GM18520 (cell line): ENCODE results near the gene SOBP.

Source experiments
- ATAC-seq: cut with Tn5 transposase; IDR thresholded peaks from one replicate; pipeline ENCODE4 v1.9.1; 2021; ENCODE audit not compliant: unreplicated experiment

Gene SOBP

DNA sequence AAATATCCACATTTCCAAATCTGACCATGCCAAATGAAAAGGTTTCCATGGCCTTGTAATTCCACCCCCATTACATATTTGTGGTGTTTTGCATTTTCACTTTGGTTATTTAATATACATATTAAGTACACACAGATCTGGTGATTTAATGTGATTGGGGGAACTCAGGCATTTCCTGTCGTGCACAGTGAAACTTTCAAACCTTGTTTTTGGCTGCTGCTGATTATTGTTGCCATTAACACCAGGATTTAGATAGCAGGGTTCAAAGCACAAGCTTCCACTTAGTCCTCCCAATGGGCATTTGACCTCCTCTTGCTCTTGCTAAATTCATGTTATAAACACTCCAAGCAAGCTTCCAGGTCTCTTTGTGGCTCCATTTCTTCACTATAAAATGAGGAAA lies 166.5 kb downstream of the SOBP start:
- no peak for ATAC-seq

DNA sequence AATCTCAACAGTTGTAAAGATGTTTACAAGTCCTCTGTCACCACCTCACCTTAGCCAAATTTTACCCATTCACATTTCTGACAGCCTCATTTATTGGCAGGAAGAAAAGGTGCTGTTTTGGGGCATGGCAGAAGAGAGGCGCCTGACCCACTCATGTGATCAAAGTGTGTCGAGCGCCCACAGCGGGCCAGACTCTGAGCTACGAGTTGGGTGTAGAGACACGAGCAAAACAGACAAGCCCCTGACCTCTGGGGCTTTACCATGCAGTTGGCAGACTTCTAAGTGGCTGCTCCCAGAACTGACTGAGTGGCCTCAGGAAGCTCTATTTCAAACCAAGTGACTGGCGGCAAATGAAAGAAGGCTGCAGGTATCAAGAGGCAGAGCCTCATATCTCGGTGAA lies 167.0 kb downstream of the SOBP start:
- ATAC-seq = no peak

DNA sequence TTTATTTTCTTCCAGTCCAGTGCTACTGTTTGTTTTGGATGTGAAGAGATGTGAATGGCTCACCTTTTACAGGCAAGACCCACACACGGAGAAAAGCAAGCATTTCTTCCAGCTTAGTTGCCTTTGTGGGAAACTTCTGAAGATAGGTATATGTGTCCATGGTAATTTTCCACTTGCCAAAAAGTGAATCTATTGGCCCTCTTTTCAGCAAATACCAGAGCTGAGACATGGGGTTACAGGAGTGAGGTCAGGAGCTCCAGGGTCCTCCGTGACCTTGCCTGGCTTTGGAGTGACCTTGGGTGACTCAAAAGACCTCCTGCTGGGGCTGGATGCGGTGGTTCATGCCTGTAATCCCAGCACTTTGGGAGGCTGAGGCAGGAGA lies 167.4 kb downstream of the SOBP start:
- ATAC-seq = no peak

DNA sequence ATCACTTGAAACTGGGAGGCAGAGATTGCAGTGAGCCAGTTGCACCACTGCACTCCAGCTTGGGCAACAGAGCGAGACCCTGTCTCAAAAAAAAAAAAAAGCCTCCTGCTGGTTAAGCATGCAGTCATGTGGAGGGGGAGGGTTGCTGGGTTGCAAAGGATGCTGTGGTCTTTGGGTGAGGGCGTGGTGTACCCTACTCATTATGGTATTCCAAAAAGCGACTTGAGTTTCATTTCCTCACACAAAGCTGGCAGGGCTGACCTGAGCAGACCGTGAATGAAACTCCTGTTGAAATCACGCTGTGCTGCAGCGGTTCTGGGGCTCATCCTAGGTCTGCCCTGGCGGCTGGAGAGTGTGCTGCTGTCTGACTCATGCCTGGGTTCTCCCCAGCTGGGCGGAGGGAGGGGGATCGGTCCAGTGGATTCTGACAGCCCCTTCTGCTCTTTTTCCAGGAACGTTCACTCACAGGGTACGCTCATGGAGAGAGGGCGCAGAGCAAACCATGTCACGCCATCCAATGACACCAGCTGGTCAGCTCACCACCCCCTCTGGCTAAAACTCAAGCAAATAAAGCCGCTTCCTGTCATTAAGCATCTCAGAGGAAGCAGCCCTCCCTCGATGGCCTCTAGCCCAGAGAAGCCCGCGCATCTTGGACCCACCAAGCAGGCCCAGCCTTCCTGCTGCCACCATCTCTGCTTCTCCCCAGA lies 168.0 kb downstream of the SOBP start:
- peak; percentile 84 for ATAC-seq

DNA sequence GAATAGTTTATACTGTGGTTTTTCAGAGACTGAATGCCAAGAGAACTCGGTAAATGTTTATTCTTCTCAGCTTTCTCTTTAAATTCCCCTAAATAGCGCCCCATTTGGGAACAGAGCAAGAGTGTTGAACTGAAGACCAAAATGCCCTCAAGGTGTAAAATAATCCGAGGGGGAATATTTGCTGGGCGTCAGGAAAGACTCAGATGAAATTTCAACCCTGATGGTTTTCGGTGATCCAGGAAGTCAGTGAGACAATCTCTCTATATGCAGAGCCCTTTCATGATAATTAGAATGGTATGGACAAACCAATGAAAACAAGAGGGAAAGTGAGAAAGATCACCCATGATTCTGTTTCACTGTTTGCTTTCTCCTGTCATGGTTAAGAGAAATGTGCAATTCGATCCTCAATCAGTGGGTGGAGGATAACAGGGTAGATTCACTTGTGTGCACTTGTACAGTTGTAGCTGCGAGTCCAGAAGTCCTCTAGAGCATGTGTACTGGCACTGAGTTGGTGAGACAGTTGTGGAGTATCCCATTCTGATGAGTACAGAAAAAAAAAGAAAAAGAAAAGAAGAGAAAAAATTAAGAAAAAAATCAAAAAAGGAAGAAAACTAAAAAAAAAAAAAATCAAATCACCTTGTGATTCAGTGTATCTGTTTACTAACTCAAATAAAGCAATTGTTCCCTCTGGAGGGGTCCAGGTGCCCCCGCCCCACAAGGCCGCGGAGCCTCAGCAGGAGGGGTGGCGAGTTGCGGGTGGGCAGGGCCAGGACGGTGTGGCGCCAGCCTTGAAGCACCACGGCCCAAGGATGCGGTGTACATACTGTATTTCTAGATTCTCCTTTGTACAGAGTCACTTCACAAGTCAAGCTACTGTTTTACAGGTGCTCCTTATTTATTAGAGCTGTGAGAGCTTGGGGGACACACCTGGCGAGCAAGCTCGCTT lies 169.3 kb downstream of the SOBP start:
- no peak for ATAC-seq

DNA sequence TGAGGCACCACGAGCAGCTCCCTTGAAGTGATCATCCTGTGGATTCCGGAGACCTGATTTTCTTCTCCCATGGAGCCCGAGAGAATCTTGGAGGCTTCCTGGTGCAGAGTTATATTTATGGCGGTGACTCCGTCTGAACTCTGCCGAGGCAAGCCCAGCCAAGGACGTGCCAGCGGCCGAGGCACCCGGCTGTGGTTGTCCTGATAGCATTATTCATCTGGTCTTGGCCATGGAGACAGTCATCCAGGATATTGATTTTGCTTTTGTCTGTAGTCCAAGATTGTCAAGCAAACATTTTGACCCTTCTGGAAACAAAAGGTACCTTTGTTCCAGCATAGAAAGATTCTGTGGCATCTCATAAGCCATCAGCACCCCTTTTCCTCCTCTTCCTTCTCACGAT lies 170.9 kb downstream of the SOBP start:
- ATAC-seq = no peak

DNA sequence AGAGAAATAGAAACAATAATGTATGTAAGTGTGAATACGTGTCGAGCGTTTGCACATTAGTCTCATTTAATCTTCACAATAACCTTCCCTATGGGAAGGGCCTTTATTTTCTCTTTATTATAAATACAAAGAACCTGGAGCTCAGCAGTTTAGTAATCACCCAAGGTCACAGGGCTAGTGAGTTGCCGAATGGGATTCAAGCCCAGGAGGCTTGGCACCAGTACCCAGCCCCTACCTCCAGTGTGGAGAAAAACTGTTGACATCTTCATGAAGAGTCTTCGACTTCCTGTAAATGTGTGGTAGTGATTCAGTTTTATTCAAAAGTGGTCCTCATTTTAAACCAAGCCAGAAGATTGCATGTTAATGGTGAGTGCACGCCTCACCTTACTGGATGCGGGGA lies 171.4 kb downstream of the SOBP start:
- ATAC-seq = no peak

DNA sequence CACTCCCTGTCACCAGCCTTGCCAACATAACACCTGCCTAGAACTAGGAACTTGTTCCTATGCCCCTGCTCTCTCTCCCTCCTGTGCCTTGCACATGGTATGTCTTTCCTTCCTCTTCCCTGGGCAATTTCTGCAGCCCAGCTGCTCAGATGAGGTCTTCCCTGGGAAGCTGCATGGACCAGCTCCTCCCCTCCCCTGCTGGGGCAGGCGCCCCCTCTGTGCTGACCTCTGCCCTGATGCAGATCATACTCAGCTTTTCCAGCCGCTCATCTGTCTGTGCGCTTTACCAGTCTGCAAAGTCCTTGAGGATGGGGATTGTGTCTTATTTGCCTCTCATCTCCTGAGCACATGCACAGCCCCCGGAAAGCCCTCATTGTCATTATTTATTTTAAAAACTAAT lies 172.4 kb downstream of the SOBP start:
- ATAC-seq = no peak

DNA sequence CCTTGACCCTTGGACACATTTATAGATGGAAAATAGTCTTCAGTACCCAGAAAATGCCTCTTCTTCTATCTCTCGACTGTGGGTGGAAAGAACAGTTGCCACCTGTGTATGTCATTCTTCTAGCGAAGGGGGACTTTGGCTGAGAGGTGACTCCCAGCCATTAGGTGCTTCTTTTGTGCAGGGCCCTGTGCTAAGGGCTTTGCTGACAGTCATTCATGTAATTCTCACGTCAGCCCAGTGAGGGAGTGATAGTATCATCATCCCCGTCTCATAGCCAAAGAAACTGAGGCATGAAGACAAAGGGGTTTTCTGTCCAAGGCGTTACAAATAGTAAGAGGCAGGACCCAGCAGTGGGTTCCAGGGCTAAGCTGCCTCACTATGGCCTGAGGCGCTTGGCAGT lies 173.4 kb downstream of the SOBP start:
- no peak for ATAC-seq

DNA sequence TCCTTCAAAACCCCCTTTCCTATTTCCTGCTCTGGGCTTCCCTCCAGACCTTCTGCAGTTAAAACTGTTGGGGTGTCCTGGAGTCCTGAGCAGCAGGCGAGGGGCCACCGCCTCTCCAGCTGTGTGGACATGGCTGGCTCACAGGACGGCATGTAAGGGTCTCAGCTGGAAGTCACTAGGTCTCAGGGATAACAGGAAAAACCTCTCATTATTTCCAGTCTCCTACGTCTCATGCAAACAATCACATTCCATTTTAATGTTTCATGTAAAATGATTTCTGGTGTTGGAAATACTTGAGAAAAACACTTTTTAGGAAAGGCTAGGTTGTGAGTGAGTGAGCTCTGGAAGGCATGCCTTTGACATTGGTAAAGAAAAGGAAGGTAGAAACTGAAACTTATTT lies 175.5 kb downstream of the SOBP start:
- ATAC-seq = no peak

DNA sequence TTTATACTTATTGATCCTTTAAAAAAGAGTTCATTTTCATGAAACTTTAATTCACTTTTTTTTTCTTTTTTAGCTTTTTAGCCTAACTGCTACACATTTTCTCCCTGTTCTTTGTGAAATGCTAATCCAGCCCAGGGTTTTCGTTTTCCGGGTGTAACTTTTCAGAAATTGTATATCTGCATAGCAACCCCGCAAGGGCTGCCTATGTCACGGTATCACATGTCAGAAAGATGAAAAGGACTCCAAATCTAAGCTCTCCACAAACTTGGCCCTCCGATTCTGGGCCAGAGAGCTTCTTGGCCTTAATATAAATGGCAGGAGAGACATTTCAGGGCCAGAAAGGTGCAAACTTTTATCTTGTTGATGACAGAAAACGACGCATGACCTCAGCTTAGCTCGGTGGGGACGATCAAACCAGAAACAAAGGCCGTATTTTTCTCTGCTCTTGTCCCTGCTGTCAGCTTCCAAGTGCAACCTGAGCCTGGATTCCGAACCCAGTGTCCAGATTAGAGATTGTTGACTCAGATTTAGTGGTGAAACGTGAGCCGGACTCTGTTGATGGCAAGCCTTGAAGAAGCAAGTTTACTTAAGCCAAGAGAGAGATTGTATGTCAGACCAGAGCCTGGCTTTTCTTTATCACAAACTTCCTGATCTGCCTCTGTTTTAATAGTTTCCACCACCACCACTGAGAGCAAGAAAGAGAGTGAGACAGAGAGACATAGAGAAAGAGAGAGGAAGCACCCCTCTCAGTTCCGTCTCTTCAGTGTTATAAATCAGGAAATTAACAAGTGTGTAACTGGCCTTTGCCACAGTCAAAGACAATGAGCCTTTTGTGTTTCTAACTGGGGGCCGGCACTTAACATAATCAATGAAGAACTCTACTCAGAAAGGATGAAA lies 176.4 kb downstream of the SOBP start:
- no peak for ATAC-seq

DNA sequence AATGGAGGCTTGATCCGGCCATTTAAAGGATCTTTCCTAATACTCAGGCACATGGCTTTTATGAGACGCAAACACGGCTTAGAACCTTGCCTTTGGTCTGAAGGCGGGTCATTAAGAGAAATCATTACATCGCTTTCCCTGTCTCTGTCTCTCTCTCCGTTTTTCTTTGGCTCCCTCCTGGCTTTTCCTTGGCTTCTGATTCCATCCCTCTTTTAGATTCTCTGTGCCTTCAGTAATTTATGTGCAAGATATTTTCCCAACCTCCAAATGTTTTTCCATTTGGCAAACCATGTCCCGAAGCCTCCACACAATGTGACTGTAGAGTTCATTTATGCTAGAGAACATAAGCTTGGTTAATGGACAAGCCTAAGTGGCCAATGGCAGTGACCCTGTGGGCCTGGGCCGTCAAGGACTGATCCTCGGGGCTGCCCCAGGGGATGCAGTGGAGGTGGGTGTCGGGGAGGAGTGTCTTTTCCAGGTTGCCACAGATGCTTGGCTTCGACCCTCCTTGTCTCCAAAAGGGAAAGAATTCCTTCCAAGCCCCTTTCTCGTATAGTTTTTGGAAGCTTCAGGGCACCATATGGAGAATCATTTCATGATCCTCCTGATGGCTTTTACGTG lies 177.2 kb downstream of the SOBP start:
- no peak for ATAC-seq

DNA sequence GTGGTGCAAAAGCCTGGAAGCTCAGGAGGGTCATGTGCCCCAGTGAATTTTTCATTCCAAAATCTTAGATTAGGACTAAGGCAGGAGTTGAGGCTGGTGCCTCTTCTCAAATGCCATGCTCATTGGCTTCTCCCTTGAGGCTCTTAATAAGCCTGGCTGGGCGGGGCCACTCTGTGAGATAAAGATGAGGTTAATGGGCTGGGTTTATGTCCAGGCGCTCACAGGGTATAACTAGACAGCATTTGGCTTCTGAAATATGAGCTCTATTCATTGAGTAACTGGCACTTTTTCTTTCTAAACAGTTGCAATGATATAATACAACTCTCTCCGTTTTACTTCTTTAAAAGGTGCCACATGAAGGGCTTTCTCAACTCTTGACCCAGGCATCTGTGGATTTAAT lies 177.9 kb downstream of the SOBP start:
- ATAC-seq = no peak

DNA sequence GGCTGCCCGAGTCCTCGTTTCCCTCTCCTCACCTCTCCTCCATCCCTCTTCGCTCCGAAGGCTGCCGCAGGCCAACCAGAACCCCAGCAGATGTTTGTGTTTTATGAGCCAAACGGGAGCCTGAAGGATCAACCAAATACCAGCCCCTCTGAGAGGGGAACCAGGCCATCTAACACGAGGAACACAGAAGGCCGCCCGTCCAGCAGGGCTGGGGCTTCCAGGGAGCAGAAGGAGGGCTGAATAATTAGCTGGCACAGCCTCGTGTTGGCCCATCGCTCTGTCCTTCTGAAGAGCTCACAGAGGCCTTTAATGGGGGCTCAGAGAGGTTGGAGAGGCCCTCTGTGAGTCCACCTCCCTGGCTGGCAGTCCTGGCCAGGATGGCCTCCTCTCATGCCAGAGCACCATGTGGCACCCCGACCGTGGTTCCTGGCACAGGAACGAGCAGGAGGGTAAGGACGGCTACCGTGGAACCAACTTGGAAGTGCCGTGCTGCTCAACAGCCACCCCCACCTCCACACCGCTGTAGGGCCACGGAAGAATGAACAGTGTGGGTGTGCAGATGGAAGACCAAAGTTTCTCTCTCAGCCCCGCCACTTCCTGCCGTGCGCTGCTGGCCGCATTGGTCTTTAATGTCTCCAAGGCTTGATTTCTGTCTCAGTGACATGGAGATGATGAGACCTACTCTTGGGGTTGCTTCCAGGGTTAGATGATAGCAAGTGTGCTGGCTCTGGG lies 179.0 kb downstream of the SOBP start:
- no peak for ATAC-seq

DNA sequence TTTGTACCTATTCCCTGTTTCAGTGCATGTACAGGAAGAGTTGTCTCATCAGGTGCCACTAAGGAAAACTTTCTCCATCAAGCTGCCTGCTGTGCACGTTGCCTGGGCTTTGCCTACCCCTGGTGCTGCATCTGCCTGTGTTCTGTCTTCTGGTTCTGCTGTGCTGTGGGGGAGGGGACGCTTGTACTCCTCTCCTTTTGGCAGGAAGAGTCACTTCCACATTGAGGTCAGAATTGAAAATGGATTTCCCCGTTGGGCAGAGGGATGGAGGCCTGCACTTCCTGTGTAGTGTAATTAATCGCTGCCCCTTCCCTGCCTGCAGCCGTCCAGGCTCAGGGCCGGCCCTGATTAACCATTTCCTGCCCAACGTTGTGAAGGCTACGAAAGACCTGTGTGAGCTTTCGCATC lies 180.9 kb downstream of the SOBP start:
- no peak for ATAC-seq

DNA sequence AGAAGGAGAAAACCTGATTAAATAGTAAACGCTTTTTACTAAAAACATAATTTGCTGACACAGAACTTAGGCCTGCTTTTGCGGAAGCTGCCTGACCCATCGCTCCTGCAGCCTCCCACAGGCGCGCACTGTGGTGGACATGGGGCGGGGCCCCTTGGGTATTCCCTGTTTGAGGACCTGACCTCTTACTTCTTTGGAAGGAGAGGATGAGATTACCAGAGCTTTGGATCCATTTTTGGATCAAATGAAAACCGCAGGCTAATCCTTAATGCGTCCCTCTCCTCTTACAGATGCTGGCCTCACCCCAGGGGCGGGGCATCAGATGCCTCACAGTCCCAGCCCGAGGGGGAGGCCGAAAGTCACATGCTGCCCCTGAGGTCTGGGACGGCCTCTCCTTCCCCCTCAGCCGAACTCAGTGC lies 183.2 kb downstream of the SOBP start:
- no peak for ATAC-seq

DNA sequence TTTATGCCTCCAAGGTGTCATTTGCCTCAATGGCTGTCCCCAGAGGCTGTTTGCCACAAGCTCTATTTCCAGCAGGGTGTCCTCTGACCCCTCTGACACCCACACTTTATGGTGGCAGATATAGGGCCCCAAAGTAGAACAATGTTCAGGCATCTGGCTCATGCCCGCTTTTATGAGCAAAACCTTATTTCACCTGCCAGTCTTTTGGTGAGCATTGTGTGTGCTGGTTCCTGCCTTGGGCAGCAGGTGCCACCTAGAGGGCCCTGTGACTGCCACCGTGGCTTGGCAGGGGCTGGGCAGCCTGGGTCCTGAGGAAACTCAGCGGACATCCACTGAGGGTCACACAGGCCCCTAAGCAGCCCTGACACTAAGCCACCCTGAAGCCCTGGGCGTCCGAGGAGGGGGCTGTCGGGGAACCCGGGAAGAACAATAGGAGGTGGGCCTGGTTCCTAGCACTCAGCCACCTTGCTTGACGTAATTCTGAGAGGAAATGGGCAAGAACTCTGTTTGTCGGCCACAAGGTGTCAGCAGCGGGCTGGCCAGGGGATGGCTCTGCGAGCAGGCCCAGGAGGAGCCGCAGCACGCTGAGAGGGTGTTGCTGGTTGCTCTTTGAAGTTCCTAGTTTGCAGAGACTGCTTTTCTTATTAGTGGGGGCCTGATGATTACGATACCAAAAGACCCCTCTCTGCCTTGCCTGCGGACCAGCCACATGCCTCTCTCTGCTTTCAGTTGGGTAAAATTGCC lies 185.2 kb downstream of the SOBP start:
- peak; percentile 85 for ATAC-seq

DNA sequence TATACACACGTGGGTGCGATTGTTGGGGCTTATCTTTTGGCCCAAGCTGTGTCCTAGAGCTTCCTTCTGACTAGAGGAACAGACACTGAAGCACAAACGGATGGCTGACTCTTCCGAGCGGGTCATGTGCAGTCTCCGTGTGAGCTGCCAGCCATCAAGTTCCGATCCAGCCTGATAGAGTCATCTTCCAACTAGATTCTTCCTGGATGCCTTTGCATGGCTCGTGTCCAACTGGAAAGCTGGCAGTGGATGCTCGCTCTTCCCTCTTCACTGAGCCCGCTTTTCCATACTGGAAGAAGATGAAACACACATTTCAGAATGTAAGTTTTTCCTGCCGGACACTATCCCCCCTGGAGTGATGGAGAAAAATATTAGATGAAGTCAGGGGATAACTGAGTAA lies 186.1 kb downstream of the SOBP start:
- ATAC-seq = no peak

DNA sequence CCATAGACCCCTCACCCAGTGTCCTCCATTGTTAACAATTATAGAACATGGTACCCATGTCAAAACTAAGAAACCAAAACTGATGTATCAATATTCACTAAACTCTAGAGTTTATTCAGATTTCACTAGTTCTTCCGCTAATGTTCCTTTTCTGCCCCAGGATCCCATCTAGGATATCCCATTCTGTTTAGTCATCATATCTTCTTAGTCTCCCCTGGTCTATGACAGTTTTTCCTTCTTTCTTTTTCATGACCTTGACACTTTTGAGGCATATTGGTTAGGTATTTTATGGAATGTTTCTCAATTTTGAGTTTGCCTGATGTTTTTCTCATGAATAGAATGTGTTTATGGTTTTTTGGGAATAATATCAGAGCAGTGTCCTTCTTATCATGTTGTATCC lies 187.5 kb downstream of the SOBP start:
- no peak for ATAC-seq

DNA sequence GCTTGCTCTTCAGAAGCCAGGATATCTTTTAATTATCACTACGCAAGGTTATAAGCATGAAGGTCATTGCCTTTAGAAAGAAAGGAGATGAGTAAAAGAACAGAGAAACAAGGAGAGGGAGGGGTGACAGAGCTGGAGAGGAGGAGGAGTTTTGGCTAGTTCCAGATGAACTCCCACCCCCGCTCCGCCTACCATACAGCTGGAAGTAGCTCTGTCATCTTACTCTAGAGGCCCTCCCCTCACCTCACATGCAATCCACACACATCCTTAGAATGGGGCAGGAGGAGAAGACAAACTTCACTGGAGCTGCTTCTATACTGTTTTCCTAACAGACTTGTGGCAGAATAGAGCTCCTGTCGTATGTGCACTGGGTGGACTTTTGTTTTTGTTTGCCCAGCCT lies 189.5 kb downstream of the SOBP start:
- ATAC-seq = no peak
